HL-60 (cell line): Measurements from ENCODE around the gene MAGEA12.
"Not testable (repeated sequence)": the region's sequence is repeated elsewhere in the genome, so short reads cannot be mapped to it uniquely, and the experiment has no call there.

Experiments
- SPI1 ChIP-seq: IDR thresholded peaks from 2 replicates; pipeline ENCODE4 v1.6.1; 2012; ENCODE audit warnings: low read depth, mild to moderate bottlenecking, borderline replicate concordance
- TF ChIP-seq, protein P1 (sequence below): IDR thresholded peaks from one replicate; pipeline ENCODE4 v1.5.1; 2011; ENCODE audit warnings: low read length, control low read depth, inconsistent platforms; ENCODE audit not compliant: insufficient read depth

DNA sequence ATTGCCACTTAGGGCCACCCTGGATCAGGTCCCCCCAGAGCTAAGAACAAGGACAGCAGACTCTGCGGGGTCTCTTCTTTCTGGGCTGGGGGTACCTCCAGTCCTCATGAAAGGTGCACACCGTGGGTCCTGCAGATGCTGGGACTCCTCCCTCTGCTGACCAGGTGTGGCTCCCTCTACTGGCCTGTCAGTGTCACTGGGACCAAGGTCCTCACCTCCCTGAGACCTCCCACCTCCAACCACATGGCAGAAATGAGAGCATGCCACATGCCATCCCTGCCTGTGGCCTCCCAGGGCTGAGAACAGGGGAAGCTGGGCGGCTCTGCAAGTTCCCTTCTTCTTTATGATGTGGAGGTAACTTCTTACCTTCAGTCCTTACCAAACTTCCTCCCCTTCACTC, 53.5 kb downstream of the MAGEA12 start:
- TF ChIP-seq, protein P1, sequence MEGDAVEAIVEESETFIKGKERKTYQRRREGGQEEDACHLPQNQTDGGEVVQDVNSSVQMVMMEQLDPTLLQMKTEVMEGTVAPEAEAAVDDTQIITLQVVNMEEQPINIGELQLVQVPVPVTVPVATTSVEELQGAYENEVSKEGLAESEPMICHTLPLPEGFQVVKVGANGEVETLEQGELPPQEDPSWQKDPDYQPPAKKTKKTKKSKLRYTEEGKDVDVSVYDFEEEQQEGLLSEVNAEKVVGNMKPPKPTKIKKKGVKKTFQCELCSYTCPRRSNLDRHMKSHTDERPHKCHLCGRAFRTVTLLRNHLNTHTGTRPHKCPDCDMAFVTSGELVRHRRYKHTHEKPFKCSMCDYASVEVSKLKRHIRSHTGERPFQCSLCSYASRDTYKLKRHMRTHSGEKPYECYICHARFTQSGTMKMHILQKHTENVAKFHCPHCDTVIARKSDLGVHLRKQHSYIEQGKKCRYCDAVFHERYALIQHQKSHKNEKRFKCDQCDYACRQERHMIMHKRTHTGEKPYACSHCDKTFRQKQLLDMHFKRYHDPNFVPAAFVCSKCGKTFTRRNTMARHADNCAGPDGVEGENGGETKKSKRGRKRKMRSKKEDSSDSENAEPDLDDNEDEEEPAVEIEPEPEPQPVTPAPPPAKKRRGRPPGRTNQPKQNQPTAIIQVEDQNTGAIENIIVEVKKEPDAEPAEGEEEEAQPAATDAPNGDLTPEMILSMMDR: not testable (repeated sequence)
- not testable (repeated sequence) for TF ChIP-seq SPI1
